Activated CD4-positive, alpha-beta T cell treated with anti-CD3 and anti-CD28 coated beads for 36 hours (primary cell): Measurements from ENCODE around the gene STRN3. TPM values are rescaled to one million over a fixed set of nuclear protein-coding genes. Genes with fewer than 3 reads are reported as not detected.
"Not testable (repeated sequence)": the region's sequence is repeated elsewhere in the genome, so short reads cannot be mapped to it uniquely, and the experiment has no call there.

Source experiments
- ATAC-seq: fragments of 200-7000 bp; cut with Tn5 transposase; one replicate; pipeline ENCODE4 v1.10.0; 2021; ENCODE audit warnings: mild to moderate bottlenecking, moderate library complexity
- CTCF ChIA-PET: fragments of 350-600 bp; sonication (Branson Sonifier 250); formaldehyde crosslinking; loops from one replicate; lab custom pipeline; 2021; ENCODE audit warnings: antibody characterized with exemption; lab: Charles Lee
- POLR2A ChIA-PET: fragments of 350-600 bp; sonication (Branson Sonifier 250); formaldehyde crosslinking; loops from one replicate; lab custom pipeline; 2021; ENCODE audit warnings: antibody characterized with exemption, inconsistent platforms; lab: Charles Lee
- DNase-seq: peaks from one replicate; pipeline ENCODE4 v3.0.0-alpha.2; 2020
- H3K27ac Mint-ChIP-seq: one replicate; pipeline ENCODE4 v1.8.0; 2021; ENCODE audit warnings: mixed read lengths
- H3K27me3 Mint-ChIP-seq: one replicate; pipeline ENCODE4 v1.8.0; 2021; ENCODE audit warnings: mixed read lengths
- H3K36me3 Mint-ChIP-seq: one replicate; pipeline ENCODE4 v1.8.0; 2021; ENCODE audit warnings: low read depth, mixed read lengths
- H3K4me1 Mint-ChIP-seq: one replicate; pipeline ENCODE4 v1.8.0; 2021; ENCODE audit warnings: mixed read lengths
- H3K4me3 Mint-ChIP-seq: one replicate; pipeline ENCODE4 v1.8.0; 2021; ENCODE audit warnings: mild to moderate bottlenecking, moderate library complexity, mixed read lengths
- H3K9me3 Mint-ChIP-seq: one replicate; pipeline ENCODE4 v1.8.0; 2021; ENCODE audit warnings: low read depth, mixed read lengths
- intact Hi-C, 2 experiments: fragments of 100-400 bp; cut with DNase I in 1 of 2; cut with micrococcal nuclease in 1 of 2; formaldehyde crosslinking; loops; one replicate each; pipeline versions ENCODE4 v1.14.2 to v1.15.1; 2022 to 2024; cut with DNase I, micrococcal nuclease
- total RNA-seq, 2 experiments: library from RNA; stranded (reverse); gene quantifications; one replicate each; pipeline ENCODE4 v1.2.3, GENCODE V29; 2021

The STRN3 gene
- total RNA-seq, 2 experiments from 2014 or later: 17.9 to 22.5 TPM

- CTCF ChIA-PET: no interaction called here
- Mint-ChIP-seq H3K36me3 (no peaks in the 10 kb centered on the region), H3K4me1 (peaks cover 2% of the 10 kb centered on the region), H3K27me3 (no peaks in the 10 kb centered on the region), H3K9me3 (no peaks in the 10 kb centered on the region), H3K27ac (no peak overlapping the region), H3K4me3 (no peak overlapping the region)
- ATAC-seq: no peak
- POLR2A ChIA-PET: interaction anchor here (0.5 kb wide), 1 partner anchor 399 kb away, joined by 3 read pairs; no protein-coding TSS in a partner anchor
- intact Hi-C loops: no loop called here
- DNase-seq: no peak
These were observed 30.9 kb upstream of the STRN3 start for GRCh38 chr14:31057035-31057434.

DNA sequence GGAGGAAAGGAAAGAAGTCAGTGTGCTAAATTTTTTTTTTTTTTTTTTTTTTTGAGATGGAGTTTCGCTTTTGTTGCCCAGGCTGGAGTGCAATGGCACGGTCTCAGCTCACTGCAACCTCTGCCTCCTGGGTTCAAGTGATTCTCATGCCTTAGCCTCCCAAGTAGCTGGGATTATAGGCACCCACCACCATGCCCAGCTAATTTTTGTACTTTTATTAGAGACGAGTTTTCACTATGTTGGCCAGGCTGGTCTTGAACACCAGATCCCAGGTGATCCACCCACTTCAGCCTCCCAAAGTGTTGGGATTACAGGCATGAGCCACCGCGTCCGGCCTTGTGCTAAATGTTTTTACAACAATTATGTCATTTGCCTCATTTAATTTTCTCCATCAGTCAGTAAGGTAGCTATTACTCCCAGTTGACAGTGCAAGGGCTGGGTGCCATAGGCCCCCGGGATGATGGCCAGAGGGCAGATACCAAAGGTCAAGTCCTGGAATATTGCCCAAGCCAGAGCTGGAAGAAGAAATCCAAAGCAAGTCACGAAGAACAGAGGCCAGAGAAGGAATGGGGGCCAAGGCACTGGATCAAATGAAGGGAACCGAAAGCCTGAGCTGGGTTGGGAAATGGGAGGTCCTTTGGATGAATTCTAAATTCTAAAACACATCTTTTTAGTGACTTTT, 26.9 kb upstream of the STRN3 start:
- POLR2A ChIA-PET, ATAC-seq, H3K36me3 Mint-ChIP-seq: not testable (repeated sequence)

DNA sequence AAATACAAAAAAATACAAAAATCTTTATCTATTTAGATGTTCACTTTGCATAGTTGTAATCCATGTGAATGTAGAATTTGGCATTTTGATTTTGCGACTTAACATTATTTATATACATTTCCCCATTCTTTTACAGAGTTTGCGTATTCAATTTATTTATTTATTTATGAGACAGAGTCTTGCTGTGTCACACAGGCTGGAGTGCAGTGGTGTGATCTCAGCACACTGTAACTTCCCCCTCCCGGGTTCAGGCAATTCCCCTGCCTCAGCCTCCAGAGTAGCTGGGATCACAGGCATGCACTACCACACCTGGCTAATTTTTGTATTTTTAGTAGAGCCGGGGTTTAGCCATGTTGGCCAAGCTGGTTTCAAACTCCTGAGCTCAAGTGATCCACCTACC, 25.3 kb upstream of the STRN3 start:
- H3K4me3 Mint-ChIP-seq: no peak overlapping the region
- H3K27ac Mint-ChIP-seq: no peak overlapping the region
- ATAC-seq (no peak), DNase-seq (no peak)
- intact Hi-C loops: no loop called here
- ChIA-PET POLR2A (no interaction called here), CTCF (no interaction called here)
- no peaks in the 10 kb centered on the region for H3K9me3 Mint-ChIP-seq
- H3K4me1 Mint-ChIP-seq: peaks cover 5% of the 10 kb centered on the region
- no peaks in the 10 kb centered on the region for H3K36me3 Mint-ChIP-seq
- no peaks in the 10 kb centered on the region for H3K27me3 Mint-ChIP-seq

More for the DNA sequence above, 26.9 kb upstream of the STRN3 start:
- intact Hi-C loops, DNase-seq, H3K9me3 Mint-ChIP-seq, H3K27me3 Mint-ChIP-seq, H3K4me3 Mint-ChIP-seq, H3K4me1 Mint-ChIP-seq, H3K27ac Mint-ChIP-seq: not testable (repeated sequence)
- CTCF ChIA-PET: interaction anchor here (1.2 kb wide), 1 partner anchor 30 kb away, joined by 3 read pairs; no protein-coding TSS in a partner anchor

DNA sequence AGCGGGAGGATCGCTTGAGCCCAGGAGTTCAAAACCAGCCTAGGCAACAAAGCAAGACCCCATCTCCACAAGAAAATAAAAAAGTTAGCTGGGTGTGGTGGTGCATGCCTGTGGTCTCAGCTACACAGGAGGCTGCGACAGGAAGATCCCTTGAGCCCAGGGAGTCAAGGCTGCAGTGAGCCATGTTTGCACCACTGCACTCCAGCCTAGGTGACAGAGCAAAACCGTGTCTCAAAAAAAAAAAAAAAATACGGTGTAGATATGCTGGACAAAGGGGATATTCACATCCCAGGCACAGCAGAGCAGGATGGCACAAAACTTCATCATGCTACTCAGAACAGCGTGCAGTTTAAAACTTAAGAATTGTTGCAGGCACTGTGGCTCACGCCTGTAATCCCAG, 24.8 kb upstream of the STRN3 start:
- Mint-ChIP-seq H3K4me1 (peaks cover 5% of the 10 kb centered on the region), H3K36me3 (no peaks in the 10 kb centered on the region), H3K9me3 (no peaks in the 10 kb centered on the region), H3K27me3 (no peaks in the 10 kb centered on the region), H3K27ac (no peak overlapping the region), H3K4me3 (no peak overlapping the region)
- ATAC-seq (no peak), DNase-seq (no peak)
- intact Hi-C loops: no loop called here
- CTCF ChIA-PET: no interaction called here
- POLR2A ChIA-PET: no interaction called here

DNA sequence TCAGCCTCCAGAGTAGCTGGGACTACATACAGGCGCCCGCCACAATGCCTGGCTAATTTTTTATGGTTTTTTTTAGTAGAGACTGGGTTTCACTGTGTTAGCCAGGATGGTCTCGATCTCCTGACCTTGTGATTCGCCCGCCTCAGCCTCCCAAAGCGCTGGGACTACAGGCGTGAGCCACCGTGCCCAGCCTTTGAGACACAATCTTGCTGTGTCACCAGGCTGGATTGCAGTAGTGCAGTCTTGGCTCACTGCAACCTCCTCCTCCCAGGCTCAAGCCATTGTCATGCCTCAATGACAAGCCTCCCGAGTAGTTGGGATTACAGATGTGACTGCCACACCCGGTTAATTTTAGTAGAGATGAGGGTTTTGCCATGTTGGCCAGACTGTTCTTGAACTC, 21.3 kb upstream of the STRN3 start:
- H3K36me3 Mint-ChIP-seq: no peaks in the 10 kb centered on the region
- ChIA-PET CTCF (no interaction called here), POLR2A (no interaction called here)
- intact Hi-C loops: no loop called here
- H3K4me3 Mint-ChIP-seq: no peak overlapping the region
- DNase-seq (no peak), ATAC-seq (no peak)
- no peak overlapping the region for H3K27ac Mint-ChIP-seq
- H3K4me1 Mint-ChIP-seq: peaks cover 5% of the 10 kb centered on the region
- no peaks in the 10 kb centered on the region for H3K27me3 Mint-ChIP-seq
- H3K9me3 Mint-ChIP-seq: no peaks in the 10 kb centered on the region

GRCh38 chr14:31045501-31046080, 19.4 kb upstream of the STRN3 start:
- no peaks in the 10 kb centered on the region for H3K9me3 Mint-ChIP-seq
- H3K27me3 Mint-ChIP-seq: no peaks in the 10 kb centered on the region
- intact Hi-C loops: no loop called here
- no peak overlapping the region for H3K27ac Mint-ChIP-seq
- ATAC-seq (no peak), DNase-seq (no peak)
- peaks cover 5% of the 10 kb centered on the region for H3K4me1 Mint-ChIP-seq
- POLR2A ChIA-PET: no interaction called here
- no peaks in the 10 kb centered on the region for H3K36me3 Mint-ChIP-seq
- CTCF ChIA-PET: no interaction called here
- no peak overlapping the region for H3K4me3 Mint-ChIP-seq

GRCh38 chr14:31043379-31043778, 17.2 kb upstream of the STRN3 start:
- ChIA-PET CTCF (interaction anchor here (0.7 kb wide), 2 partner anchors 12 to 39 kb away, joined by 3 to 5 read pairs; no protein-coding TSS in a partner anchor), POLR2A (no interaction called here)
- intact Hi-C loops: no loop called here
- H3K4me1 Mint-ChIP-seq: peaks cover 5% of the 10 kb centered on the region
- no peak overlapping the region for H3K27ac Mint-ChIP-seq
- no peak for DNase-seq
- H3K4me3 Mint-ChIP-seq: no peak overlapping the region
- H3K9me3 Mint-ChIP-seq: no peaks in the 10 kb centered on the region
- no peaks in the 10 kb centered on the region for H3K36me3 Mint-ChIP-seq
- ATAC-seq: no peak
- no peaks in the 10 kb centered on the region for H3K27me3 Mint-ChIP-seq

DNA sequence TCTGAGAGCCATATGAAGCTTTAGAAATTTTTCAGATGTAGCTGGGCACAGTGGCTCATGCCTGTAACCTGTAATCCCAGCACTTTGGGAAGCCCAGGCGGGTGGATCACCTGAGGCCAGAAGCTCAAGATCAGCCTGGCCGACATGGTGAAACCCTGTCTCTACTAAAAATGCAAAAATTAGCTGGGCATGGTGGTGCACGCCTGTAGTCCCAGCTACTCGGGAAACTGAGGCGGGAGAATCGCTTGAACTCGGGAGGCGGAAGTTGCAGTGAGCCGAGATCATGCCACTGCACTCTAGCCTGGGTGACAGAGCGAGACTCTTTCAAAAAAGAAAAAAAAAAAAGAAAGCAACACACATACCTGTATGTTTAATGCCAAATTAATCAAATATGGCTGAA, 16.7 kb upstream of the STRN3 start:
- intact Hi-C loops, H3K27ac Mint-ChIP-seq, H3K4me3 Mint-ChIP-seq, ATAC-seq, H3K9me3 Mint-ChIP-seq, H3K36me3 Mint-ChIP-seq, DNase-seq, POLR2A ChIA-PET, H3K27me3 Mint-ChIP-seq, H3K4me1 Mint-ChIP-seq: not testable (repeated sequence)
- CTCF ChIA-PET: interaction anchor here (0.7 kb wide), 2 partner anchors 13 to 40 kb away, joined by 3 to 5 read pairs; no protein-coding TSS in a partner anchor

- H3K27me3 Mint-ChIP-seq: no peaks in the 10 kb centered on the region
- no peak for ATAC-seq
- intact Hi-C loops: no loop called here
- H3K4me3 Mint-ChIP-seq: no peak overlapping the region
- POLR2A ChIA-PET: no interaction called here
- H3K27ac Mint-ChIP-seq: no peak overlapping the region
- peaks cover under 1% of the 10 kb centered on the region for H3K36me3 Mint-ChIP-seq
- H3K4me1 Mint-ChIP-seq: peaks cover 5% of the 10 kb centered on the region
- H3K9me3 Mint-ChIP-seq: no peaks in the 10 kb centered on the region
- CTCF ChIA-PET: interaction anchor here (1.0 kb wide), 1 partner anchor 16 kb away, joined by 3 read pairs; the partner anchor contains the start of gene STRN3
- no peak for DNase-seq
These were observed 16.1 kb upstream of the STRN3 start for GRCh38 chr14:31042300-31042699.

GRCh38 chr14:31038521-31039166, 12.5 kb upstream of the STRN3 start:
- Mint-ChIP-seq H3K27me3 (no peaks in the 10 kb centered on the region), H3K27ac (no peak overlapping the region), H3K4me3 (no peak overlapping the region), H3K36me3 (peaks cover 3% of the 10 kb centered on the region), H3K4me1 (peaks cover 2% of the 10 kb centered on the region), H3K9me3 (no peaks in the 10 kb centered on the region)
- DNase-seq (no peak), ATAC-seq (no peak)
- POLR2A ChIA-PET: interaction anchor here (0.6 kb wide), 2 partner anchors 30 to 382 kb away, joined by 3 read pairs; partner anchors contain the start of gene HEATR5A
- intact Hi-C loops: no loop called here
- CTCF ChIA-PET: interaction anchor here (0.5 to 1.8 kb wide), 3 partner anchors 10 to 319 kb away, joined by 3 to 6 read pairs (median 5); no protein-coding TSS in a partner anchor

DNA sequence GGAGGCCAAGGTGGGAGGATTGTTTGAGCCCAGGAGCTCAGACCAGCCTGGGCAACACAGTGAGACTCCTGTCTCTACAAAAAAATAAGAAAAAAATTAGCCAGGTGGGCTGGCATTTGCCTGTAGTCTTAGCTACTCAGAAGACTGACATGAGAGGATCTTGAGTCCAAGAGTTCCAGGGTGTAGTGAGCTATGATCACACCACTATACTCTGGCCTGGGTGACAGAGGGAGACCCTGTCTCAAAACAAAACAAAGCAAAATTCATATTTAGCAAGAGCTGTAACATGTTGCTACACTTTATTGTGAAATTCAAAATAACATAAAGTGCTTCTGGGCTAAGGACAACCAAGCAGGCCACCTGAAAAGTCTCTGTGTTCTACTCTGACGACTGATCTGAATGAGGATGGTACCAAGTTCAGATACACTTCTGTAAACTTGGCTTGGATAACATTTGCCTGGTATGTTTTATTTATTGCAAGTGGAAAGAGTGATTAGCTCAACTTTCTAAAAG, 11.6 kb upstream of the STRN3 start:
- DNase-seq (no peak), ATAC-seq (no peak)
- Mint-ChIP-seq H3K27me3 (no peaks in the 10 kb centered on the region), H3K9me3 (no peaks in the 10 kb centered on the region), H3K4me1 (peaks cover 11% of the 10 kb centered on the region), H3K4me3 (no peak overlapping the region), H3K36me3 (peaks cover 3% of the 10 kb centered on the region), H3K27ac (no peak overlapping the region)
- POLR2A ChIA-PET: no interaction called here
- intact Hi-C loops: no loop called here
- CTCF ChIA-PET: interaction anchor here (0.6 to 1.8 kb wide), 3 partner anchors 9 to 55 kb away, joined by 3 to 6 read pairs (median 5); no protein-coding TSS in a partner anchor
